Sigmoid colon (tissue), 7 donors: ENCODE data around the gene RDH11. TPM values are rescaled to one million over a fixed set of nuclear protein-coding genes. Genes with fewer than 3 reads are reported as not detected.
"Not testable (repeated sequence)": the region's sequence is repeated elsewhere in the genome, so short reads cannot be mapped to it uniquely, and the experiment has no call there.

Source experiments
- DNase-seq: peaks from one replicate; pipeline ENCODE4 v3.0.0-alpha.2; 2019
- H3K27ac ChIP-seq, 4 donors: fragments of 200-600 bp; sonication (generic); one replicate each; pipeline ENCODE4 v1.5.1; 2016 to 2019; ENCODE audit warnings: mild to moderate bottlenecking in 1 of 4
- H3K27me3 ChIP-seq, 3 donors: fragments of 200-600 bp; sonication (generic); one replicate each; pipeline ENCODE4 v1.5.1; 2019; ENCODE audit warnings: mild to moderate bottlenecking in 1 of 3
- H3K36me3 ChIP-seq, 4 donors: fragments of 200-600 bp; sonication (generic); one replicate each; pipeline ENCODE4 v1.5.1; 2016 to 2019
- H3K4me1 ChIP-seq, 4 donors: fragments of 200-600 bp; sonication (generic); one replicate each; pipeline ENCODE4 v1.5.1; 2017 to 2019
- H3K4me3 ChIP-seq, 4 donors: fragments of 200-600 bp; sonication (generic); one replicate each; pipeline ENCODE4 v1.5.1; 2017 to 2019; ENCODE audit warnings: mild to moderate bottlenecking in 2 of 4, moderate library complexity in 1 of 4
- H3K9me3 ChIP-seq, 4 donors: fragments of 200-600 bp in 3 of 4; sonication (generic) in 3 of 4; one replicate each; pipeline versions ENCODE4 v1.5.1 to v1.6.1; 2013 to 2019
- EP300 ChIP-seq, 4 donors: sonication (generic); formaldehyde crosslinking; IDR thresholded peaks; one replicate each; pipeline ENCODE4 v1.6.1; 2017; ENCODE audit warnings: antibody characterized with exemption in 4 of 4
- POLR2A ChIP-seq, 2 donors: fragments of 450-650 bp; IDR thresholded peaks; one replicate each; pipeline ENCODE4 v1.6.1; 2016; ENCODE audit warnings: antibody characterized with exemption in 2 of 2, mild to moderate bottlenecking in 2 of 2, moderate library complexity in 2 of 2
- POLR2AphosphoS5 ChIP-seq, 4 donors: sonication (generic); formaldehyde crosslinking; IDR thresholded peaks; one replicate each; pipeline ENCODE4 v1.6.1; 2017; ENCODE audit warnings: antibody characterized with exemption in 4 of 4
- WGBS, 2 donors: extraction: QIAGEN DNeasy Blood & Tissue Kit; methylation state at CpG; one replicate each; pipeline ENCODE4 v1.1.7; 2013; 5-methylcytosine and 5-hydroxymethylcytosine counted together
- intact Hi-C: fragments of 100-400 bp; cut with DNase I; formaldehyde crosslinking; loops from one replicate; pipeline ENCODE4 v1.15.1; 2023
- polyA plus RNA-seq, 3 donors: library from polyadenylated mRNA; stranded (reverse); fragments of 200-250 nt; gene quantifications; one replicate each; pipeline ENCODE4 v1.2.3, GENCODE V29; 2013
- total RNA-seq, 4 donors: library from RNA; depleted of rRNA; stranded (reverse); fragments of >200 nt; gene quantifications; one replicate each; pipeline ENCODE4 v1.1.0, GENCODE V29; 2016
- TF ChIP-seq, protein P1 (sequence below), 4 experiments: fragments of 450-650 bp in 3 of 4; fragments of 200-600 bp in 1 of 4; IDR thresholded peaks; one replicate each; pipeline ENCODE4 v1.5.1; 2016 to 2019; ENCODE audit warnings: antibody characterized with exemption in 4 of 4, mild to moderate bottlenecking in 3 of 4, moderate library complexity in 2 of 4
- donor health status: healthy with polysubstance abuse.
- donor health status: Bipolar disorder and iron deficiency.
- donor health status: healthy.

The RDH11 gene
- total and polyA plus RNA-seq, 7 donors = 4.2 to 58.5 (median 34.9) TPM

DNA sequence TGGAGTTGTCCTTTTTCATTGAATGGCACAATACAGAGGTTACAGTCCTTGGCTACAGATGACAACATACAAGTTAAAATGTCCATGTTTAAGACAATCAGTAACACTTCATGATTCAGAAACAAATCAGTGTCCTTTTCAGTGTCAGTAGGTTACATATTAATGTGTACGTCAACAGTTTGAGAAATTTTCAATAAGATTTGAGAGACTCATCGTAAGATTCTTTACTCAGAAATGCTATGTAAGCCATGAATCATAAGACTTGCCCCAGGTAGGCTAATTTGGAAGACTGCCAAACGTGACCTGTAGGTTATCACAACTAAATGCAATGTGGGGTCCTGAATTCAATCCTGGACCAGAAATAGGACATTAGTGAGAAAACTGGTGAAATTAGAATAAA, 9.6 kb upstream of the RDH11 start:
- Histone ChIP-seq H3K4me1 (no peaks in the 10 kb centered on the region), H3K27ac (no peak overlapping the region), H3K4me3 (no peak overlapping the region), H3K9me3 (no peaks in the 10 kb centered on the region), H3K36me3 (no peaks in the 10 kb centered on the region), H3K27me3 (no peaks in the 10 kb centered on the region)
- TF ChIP-seq POLR2A (IDR thresholded peaks at IDR 0.05) (no peak), EP300 (IDR thresholded peaks at IDR 0.05) (no peak), POLR2AphosphoS5 (IDR thresholded peaks at IDR 0.05) (no peak)
- TF ChIP-seq, protein P1, sequence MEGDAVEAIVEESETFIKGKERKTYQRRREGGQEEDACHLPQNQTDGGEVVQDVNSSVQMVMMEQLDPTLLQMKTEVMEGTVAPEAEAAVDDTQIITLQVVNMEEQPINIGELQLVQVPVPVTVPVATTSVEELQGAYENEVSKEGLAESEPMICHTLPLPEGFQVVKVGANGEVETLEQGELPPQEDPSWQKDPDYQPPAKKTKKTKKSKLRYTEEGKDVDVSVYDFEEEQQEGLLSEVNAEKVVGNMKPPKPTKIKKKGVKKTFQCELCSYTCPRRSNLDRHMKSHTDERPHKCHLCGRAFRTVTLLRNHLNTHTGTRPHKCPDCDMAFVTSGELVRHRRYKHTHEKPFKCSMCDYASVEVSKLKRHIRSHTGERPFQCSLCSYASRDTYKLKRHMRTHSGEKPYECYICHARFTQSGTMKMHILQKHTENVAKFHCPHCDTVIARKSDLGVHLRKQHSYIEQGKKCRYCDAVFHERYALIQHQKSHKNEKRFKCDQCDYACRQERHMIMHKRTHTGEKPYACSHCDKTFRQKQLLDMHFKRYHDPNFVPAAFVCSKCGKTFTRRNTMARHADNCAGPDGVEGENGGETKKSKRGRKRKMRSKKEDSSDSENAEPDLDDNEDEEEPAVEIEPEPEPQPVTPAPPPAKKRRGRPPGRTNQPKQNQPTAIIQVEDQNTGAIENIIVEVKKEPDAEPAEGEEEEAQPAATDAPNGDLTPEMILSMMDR (IDR thresholded peaks at IDR 0.05) = no peak
- 60 to 79% methylated on average over 3 of the region's 3 CpGs for WGBS, 2 donors
- intact Hi-C loops = loop anchor here (10.0 kb wide), 1 partner anchor 190 kb away; no protein-coding TSS in a partner anchor
- no peak for DNase-seq

DNA sequence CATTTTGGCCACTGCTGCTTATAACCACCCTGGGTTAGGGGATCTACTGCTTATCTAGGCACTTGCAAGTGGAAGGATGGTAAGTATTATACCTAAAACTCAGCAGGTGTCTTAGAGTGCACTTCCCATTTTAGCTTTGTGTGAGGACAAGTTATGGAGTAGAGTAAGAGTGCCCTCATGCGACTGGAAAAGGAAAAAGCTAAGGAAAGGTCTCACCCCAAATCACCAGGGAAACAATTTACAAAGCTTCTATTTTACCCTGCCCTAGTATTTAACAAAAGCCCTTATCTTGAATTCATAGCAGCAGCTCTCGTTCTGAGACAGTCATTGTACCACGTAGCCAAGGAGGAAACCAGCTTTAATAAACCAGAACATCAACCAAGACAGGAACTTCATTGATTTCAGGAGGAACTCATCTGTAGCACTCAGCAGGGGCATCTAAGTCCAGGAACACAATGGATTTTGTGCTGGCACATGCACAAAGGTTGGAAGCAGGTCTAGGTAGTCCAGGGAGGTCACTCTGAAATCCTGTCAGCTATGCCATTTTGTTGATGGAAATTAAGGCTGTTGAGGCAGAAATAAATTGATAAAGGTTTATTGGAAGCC, 9.0 kb upstream of the RDH11 start:
- Histone ChIP-seq H3K36me3 (no peaks in the 10 kb centered on the region), H3K4me3 (no peak overlapping the region), H3K9me3 (no peaks in the 10 kb centered on the region), H3K27ac (no peak overlapping the region), H3K27me3 (no peaks in the 10 kb centered on the region), H3K4me1 (no peaks in the 10 kb centered on the region)
- no peak for DNase-seq
- intact Hi-C loops = loop anchor here (1.0 to 10.0 kb wide), 4 partner anchors 37 to 277 kb away; no protein-coding TSS in a partner anchor
- TF ChIP-seq EP300 (IDR thresholded peaks at IDR 0.05) = no peak
- TF ChIP-seq, protein P1 (IDR thresholded peaks at IDR 0.05) = peak; percentile 46 to 71 (median 61)
- 0% methylated on average over 3 of the region's 3 CpGs for WGBS, 2 donors

DNA sequence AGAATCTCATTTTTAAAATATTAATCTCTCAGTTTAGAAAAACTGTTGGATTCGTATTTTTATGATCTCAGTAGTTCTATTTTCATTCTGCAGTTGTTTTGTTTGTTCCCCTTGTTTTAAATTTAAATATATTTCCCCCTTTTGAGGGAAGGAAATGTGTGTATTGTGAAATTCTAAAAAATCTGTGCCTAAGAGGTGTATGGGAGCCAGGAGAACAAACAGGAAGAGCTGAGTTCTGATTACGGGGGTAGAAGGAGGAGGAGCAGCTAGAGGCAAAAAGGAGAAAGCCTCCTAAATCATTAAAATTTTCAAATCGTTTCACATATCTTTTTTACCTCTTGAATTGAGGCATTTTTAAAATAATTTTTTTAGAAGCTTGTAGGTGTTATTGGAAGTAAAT, 8.4 kb upstream of the RDH11 start:
- H3K9me3 ChIP-seq = no peaks in the 10 kb centered on the region
- H3K4me3 ChIP-seq = no peak overlapping the region
- H3K4me1 ChIP-seq = no peaks in the 10 kb centered on the region
- no peaks in the 10 kb centered on the region for H3K27me3 ChIP-seq
- TF ChIP-seq POLR2A (IDR thresholded peaks at IDR 0.05) (no peak), EP300 (IDR thresholded peaks at IDR 0.05) (no peak), POLR2AphosphoS5 (IDR thresholded peaks at IDR 0.05) (no peak)
- TF ChIP-seq, protein P1 (IDR thresholded peaks at IDR 0.05) = no peak
- no peak overlapping the region for H3K27ac ChIP-seq
- no peaks in the 10 kb centered on the region for H3K36me3 ChIP-seq
- intact Hi-C loops = loop anchor here (1.0 to 10.0 kb wide), 4 partner anchors 37 to 277 kb away; no protein-coding TSS in a partner anchor
- 56 to 60% methylated on average over 3 of the region's 3 CpGs for WGBS, 2 donors
- DNase-seq = no peak

DNA sequence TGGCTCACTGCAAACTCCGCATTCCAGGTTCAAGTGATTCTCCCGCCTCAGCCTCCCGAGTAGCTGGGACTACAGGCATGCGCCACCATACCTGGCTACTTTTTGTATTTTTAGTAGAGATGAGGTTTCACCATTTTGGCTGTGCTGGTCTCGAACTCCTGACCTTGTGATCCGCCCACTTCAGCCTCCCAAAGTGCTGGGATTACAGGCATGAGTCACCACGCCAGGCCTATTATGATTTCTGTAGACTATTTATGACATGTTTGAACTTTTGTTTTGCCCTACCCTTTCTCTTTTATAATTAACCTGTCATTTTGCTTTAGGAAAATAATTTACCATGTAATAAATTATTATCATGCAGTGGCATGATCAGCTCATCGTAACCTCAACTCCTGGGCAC, 5.9 kb upstream of the RDH11 start, which contains the start of gene RDH12:
Gene RDH12 (plus strand): TSS at position 395 of the 400 bp plus-strand sequence. CDS start 20,757 bp downstream, outside the sequence.
- WGBS, 2 donors = 81 to 91% methylated on average over 8 of the region's 8 CpGs
- H3K27me3 ChIP-seq, H3K36me3 ChIP-seq, H3K27ac ChIP-seq, DNase-seq, H3K9me3 ChIP-seq, H3K4me1 ChIP-seq, H3K4me3 ChIP-seq: not testable (repeated sequence)
- intact Hi-C loops = loop anchor here (5.0 to 10.0 kb wide), 3 partner anchors 34 to 274 kb away; no protein-coding TSS in a partner anchor

DNA sequence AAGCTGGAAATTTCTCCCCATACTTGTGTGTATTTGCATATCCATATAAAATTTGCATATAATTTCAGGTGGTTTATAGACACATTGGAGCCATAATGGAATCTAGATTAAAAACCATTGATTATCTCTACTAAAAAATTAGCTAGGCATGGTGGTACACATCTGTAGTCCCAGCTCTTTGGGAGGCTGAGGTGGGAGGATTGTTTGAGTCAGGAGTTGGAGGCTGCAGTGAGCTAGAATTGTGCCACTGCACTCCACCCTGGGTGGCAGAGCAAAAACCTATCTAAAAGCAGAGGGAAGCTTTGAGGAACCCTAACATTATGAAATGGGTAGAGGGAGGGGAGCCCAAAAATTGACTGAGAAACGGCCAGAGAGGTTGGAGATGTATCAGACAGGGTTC, 2.6 kb upstream of the RDH11 start:
- 75 to 78% methylated on average over 1 of the region's 1 CpG for WGBS, 2 donors
- Histone ChIP-seq H3K27me3 (no peaks in the 10 kb centered on the region), H3K36me3 (no peaks in the 10 kb centered on the region), H3K4me3 (no peak overlapping the region), H3K9me3 (no peaks in the 10 kb centered on the region), H3K4me1 (peaks cover 4 to 17% (median 12%) of the 10 kb centered on the region in 4 donors), H3K27ac (no peak overlapping the region)
- TF ChIP-seq POLR2A (IDR thresholded peaks at IDR 0.05) (no peak), EP300 (IDR thresholded peaks at IDR 0.05) (no peak), POLR2AphosphoS5 (IDR thresholded peaks at IDR 0.05) (no peak)
- TF ChIP-seq, protein P1 (IDR thresholded peaks at IDR 0.05) = no peak
- intact Hi-C loops = loop anchor here (5.0 kb wide), 1 partner anchor 96 kb away; the partner anchor contains the start of gene PIGH
- no peak for DNase-seq
